Sigmoid colon (tissue), 7 donors: ENCODE data around the gene PANX1. TPM values are rescaled to one million over a fixed set of nuclear protein-coding genes. Genes with fewer than 3 reads are reported as not detected.

ENCODE experiments used
- DNase-seq: peaks from one replicate; pipeline ENCODE4 v3.0.0-alpha.2; 2019
- H3K27ac ChIP-seq, 4 donors: fragments of 200-600 bp; sonication (generic); one replicate each; pipeline ENCODE4 v1.5.1; 2016 to 2019; ENCODE audit warnings: mild to moderate bottlenecking in 1 of 4
- H3K27me3 ChIP-seq, 3 donors: fragments of 200-600 bp; sonication (generic); one replicate each; pipeline ENCODE4 v1.5.1; 2019; ENCODE audit warnings: mild to moderate bottlenecking in 1 of 3
- H3K36me3 ChIP-seq, 4 donors: fragments of 200-600 bp; sonication (generic); one replicate each; pipeline ENCODE4 v1.5.1; 2016 to 2019
- H3K4me1 ChIP-seq, 4 donors: fragments of 200-600 bp; sonication (generic); one replicate each; pipeline ENCODE4 v1.5.1; 2017 to 2019
- H3K4me3 ChIP-seq, 4 donors: fragments of 200-600 bp; sonication (generic); one replicate each; pipeline ENCODE4 v1.5.1; 2017 to 2019; ENCODE audit warnings: mild to moderate bottlenecking in 2 of 4, moderate library complexity in 1 of 4
- H3K9me3 ChIP-seq, 4 donors: fragments of 200-600 bp in 3 of 4; sonication (generic) in 3 of 4; one replicate each; pipeline versions ENCODE4 v1.5.1 to v1.6.1; 2013 to 2019
- CTCF ChIP-seq, 4 experiments: fragments of 450-650 bp in 3 of 4; fragments of 200-600 bp in 1 of 4; IDR thresholded peaks; one replicate each; pipeline ENCODE4 v1.5.1; 2016 to 2019; ENCODE audit warnings: antibody characterized with exemption in 4 of 4, mild to moderate bottlenecking in 3 of 4, moderate library complexity in 2 of 4
- EP300 ChIP-seq, 4 donors: sonication (generic); formaldehyde crosslinking; IDR thresholded peaks; one replicate each; pipeline ENCODE4 v1.6.1; 2017; ENCODE audit warnings: antibody characterized with exemption in 4 of 4
- POLR2A ChIP-seq, 2 donors: fragments of 450-650 bp; IDR thresholded peaks; one replicate each; pipeline ENCODE4 v1.6.1; 2016; ENCODE audit warnings: antibody characterized with exemption in 2 of 2, mild to moderate bottlenecking in 2 of 2, moderate library complexity in 2 of 2
- POLR2AphosphoS5 ChIP-seq, 4 donors: sonication (generic); formaldehyde crosslinking; IDR thresholded peaks; one replicate each; pipeline ENCODE4 v1.6.1; 2017; ENCODE audit warnings: antibody characterized with exemption in 4 of 4
- WGBS, 2 donors: extraction: QIAGEN DNeasy Blood & Tissue Kit; methylation state at CpG; one replicate each; pipeline ENCODE4 v1.1.7; 2013; 5-methylcytosine and 5-hydroxymethylcytosine counted together
- intact Hi-C: fragments of 100-400 bp; cut with DNase I; formaldehyde crosslinking; loops from one replicate; pipeline ENCODE4 v1.15.1; 2023
- polyA plus RNA-seq, 3 donors: library from polyadenylated mRNA; stranded (reverse); fragments of 200-250 nt; gene quantifications; one replicate each; pipeline ENCODE4 v1.2.3, GENCODE V29; 2013
- total RNA-seq, 4 donors: library from RNA; depleted of rRNA; stranded (reverse); fragments of >200 nt; gene quantifications; one replicate each; pipeline ENCODE4 v1.1.0, GENCODE V29; 2016
- donor health status: healthy with polysubstance abuse.
- donor health status: Bipolar disorder and iron deficiency.
- donor health status: healthy.

The PANX1 gene
- total and polyA plus RNA-seq, 7 donors, result 1.2 to 35.7 (median 21.6) TPM

- 83 to 88% methylated on average over 3 of the region's 3 CpGs for WGBS, 2 donors
- H3K27ac ChIP-seq, result peak overlapping the region; percentile 93 to 96 (median 94)
These were observed 2.5 kb downstream of the PANX1 start for GRCh38 chr11:94131047-94131717.

GRCh38 chr11:94131718-94132115, 3.1 kb downstream of the PANX1 start:
- DNase-seq, result no peak
- no peak for TF ChIP-seq EP300 (IDR thresholded peaks at IDR 0.05)
- no peak for TF ChIP-seq POLR2AphosphoS5 (IDR thresholded peaks at IDR 0.05)
- TF ChIP-seq POLR2A (IDR thresholded peaks at IDR 0.05), result no peak
- TF ChIP-seq CTCF (IDR thresholded peaks at IDR 0.05), result no peak
- peak overlapping the region; percentile 93 to 96 (median 94) for H3K27ac ChIP-seq
- WGBS, 2 donors, result 8 to 55% methylated on average over 1 of the region's 1 CpG
- no peaks in the 10 kb centered on the region for H3K36me3 ChIP-seq
- H3K9me3 ChIP-seq, result no peaks in the 10 kb centered on the region
- intact Hi-C loops, result loop anchor here (10.0 kb wide), 1 partner anchor 387 kb away; the partner anchor contains the start of genes C11orf54 and TAF1D
- no peak overlapping the region for H3K4me3 ChIP-seq
- no peaks in the 10 kb centered on the region for H3K27me3 ChIP-seq
- H3K4me1 ChIP-seq, result peaks cover 0 to 75% (median 72%) of the 10 kb centered on the region in 4 donors

More at GRCh38 chr11:94131047-94131717, 2.5 kb downstream of the PANX1 start:
- no peaks in the 10 kb centered on the region for H3K27me3 ChIP-seq
- TF ChIP-seq EP300 (IDR thresholded peaks at IDR 0.05) (no peak), POLR2A (IDR thresholded peaks at IDR 0.05) (no peak), POLR2AphosphoS5 (IDR thresholded peaks at IDR 0.05) (no peak), CTCF (IDR thresholded peaks at IDR 0.05) (no peak)
- peaks cover 0 to 70% (median 66%) of the 10 kb centered on the region in 4 donors for H3K4me1 ChIP-seq
- no peaks in the 10 kb centered on the region for H3K36me3 ChIP-seq
- no peak for DNase-seq
- H3K4me3 ChIP-seq, result peak overlapping the region in 3 of 4 donors; percentile 64 to 83 (median 69)
- no peaks in the 10 kb centered on the region for H3K9me3 ChIP-seq
- intact Hi-C loops, result loop anchor here (10.0 kb wide), 1 partner anchor 386 kb away; the partner anchor contains the start of genes C11orf54 and TAF1D

- Histone ChIP-seq H3K27ac (peak overlapping the region; percentile 93 to 96 (median 94)), H3K27me3 (no peaks in the 10 kb centered on the region), H3K4me1 (peaks cover 0 to 78% (median 73%) of the 10 kb centered on the region in 4 donors), H3K4me3 (no peak overlapping the region), H3K36me3 (no peaks in the 10 kb centered on the region), H3K9me3 (no peaks in the 10 kb centered on the region)
- intact Hi-C loops, result loop anchor here (10.0 kb wide), 1 partner anchor 387 kb away; the partner anchor contains the start of genes C11orf54 and TAF1D
- TF ChIP-seq POLR2AphosphoS5 (IDR thresholded peaks at IDR 0.05) (no peak), EP300 (IDR thresholded peaks at IDR 0.05) (no peak), CTCF (IDR thresholded peaks at IDR 0.05) (no peak), POLR2A (IDR thresholded peaks at IDR 0.05) (no peak)
- 80 to 81% methylated on average over 5 of the region's 5 CpGs for WGBS, 2 donors
- DNase-seq, result no peak
These were observed 3.5 kb downstream of the PANX1 start for GRCh38 chr11:94132152-94132558.

GRCh38 chr11:94132823-94133408, 4.3 kb downstream of the PANX1 start:
- H3K36me3 ChIP-seq, result no peaks in the 10 kb centered on the region
- H3K4me3 ChIP-seq, result no peak overlapping the region
- intact Hi-C loops, result loop anchor here (10.0 kb wide), 1 partner anchor 388 kb away; the partner anchor contains the start of genes C11orf54 and TAF1D
- 93% methylated on average over 4 of the region's 4 CpGs for WGBS, 2 donors
- H3K27ac ChIP-seq, result peak overlapping the region in 3 of 4 donors; percentile 41 to 95 (median 93)
- TF ChIP-seq EP300 (IDR thresholded peaks at IDR 0.05) (no peak), CTCF (IDR thresholded peaks at IDR 0.05) (no peak), POLR2A (IDR thresholded peaks at IDR 0.05) (no peak), POLR2AphosphoS5 (IDR thresholded peaks at IDR 0.05) (no peak)
- H3K9me3 ChIP-seq, result no peaks in the 10 kb centered on the region
- no peak for DNase-seq
- peaks cover 0 to 72% (median 68%) of the 10 kb centered on the region in 4 donors for H3K4me1 ChIP-seq
- H3K27me3 ChIP-seq, result no peaks in the 10 kb centered on the region
